ENCODE results near the gene CHD3.

DNA sequence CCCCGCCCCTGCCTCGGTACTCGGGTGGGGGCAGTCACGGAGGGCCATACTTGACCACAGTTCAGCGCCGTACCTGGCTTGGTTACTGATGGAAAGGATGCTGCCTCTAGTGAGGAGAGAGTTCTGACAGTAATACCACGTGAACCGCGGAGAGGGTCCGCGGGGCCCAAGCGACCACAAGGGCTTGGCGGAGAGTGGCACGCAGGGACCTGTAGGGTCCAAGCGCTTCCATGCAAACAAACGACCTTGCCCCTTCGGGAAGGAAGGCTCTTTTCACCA lies 45.4 kb upstream of the CHD3 start:
- TF ChIP-seq EZH2 (IDR thresholded peaks at IDR 0.05; ENCODE audit: borderline replicate concordance, low read length): no peak
- TF ChIP-seq CTCF (IDR thresholded peaks at IDR 0.05; ENCODE audit: low read length): peak; percentile 1; the same call in 1 of the 2 replicates

Data from OCI-LY1 (cell line).